Activated gamma-delta T cell (primary cell): ENCODE data around the gene INSYN1.

Source experiments
- DNase-seq: peaks from one replicate; lab custom pipeline; 2025; lab: John Stamatoyannopoulos, UW

Gene INSYN1

DNA sequence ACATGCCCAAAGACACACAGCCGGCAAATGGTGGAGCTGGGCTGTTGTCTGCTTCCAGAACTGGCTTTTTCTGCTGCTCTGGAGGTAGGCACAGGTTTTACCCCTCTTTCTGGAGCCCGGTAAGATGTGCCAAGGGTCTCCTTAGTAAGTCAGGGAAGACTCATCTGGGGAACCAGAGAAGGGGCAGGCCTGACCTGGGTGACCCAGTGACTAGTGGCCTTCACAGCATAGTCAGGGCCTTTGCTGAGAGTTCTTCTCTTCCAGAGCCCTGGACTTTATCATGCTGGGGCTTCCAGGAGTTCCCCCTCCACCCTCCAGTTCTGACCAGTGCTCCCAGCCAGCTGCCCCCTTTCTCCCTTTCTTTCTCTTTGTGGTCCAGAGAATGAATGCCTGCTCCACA, 65.8 kb downstream of the INSYN1 start:
- DNase-seq = no peak

DNA sequence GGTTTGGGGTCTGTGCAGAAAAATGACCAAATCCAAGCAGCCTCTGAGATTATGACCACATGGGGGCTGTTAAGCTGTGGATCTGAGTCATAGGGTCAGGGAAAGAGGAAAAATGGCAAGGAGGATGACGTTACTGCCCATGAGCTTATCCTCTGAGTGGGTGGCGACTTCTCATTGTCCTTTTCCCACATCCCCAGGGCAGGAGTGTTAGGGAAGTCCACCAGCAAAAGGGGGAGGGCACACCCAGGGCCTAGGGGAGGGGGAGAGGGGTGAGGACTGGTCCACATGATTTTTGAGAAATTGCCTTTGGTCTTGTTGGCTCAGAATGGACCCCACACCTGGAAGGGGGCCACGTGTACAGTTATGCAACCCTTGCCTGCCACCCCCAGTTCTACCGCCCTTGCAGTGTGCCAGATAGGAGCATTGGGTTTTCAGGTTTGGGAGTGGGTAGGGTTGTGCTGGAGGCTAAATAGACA, 66.3 kb downstream of the INSYN1 start:
- no peak for DNase-seq

DNA sequence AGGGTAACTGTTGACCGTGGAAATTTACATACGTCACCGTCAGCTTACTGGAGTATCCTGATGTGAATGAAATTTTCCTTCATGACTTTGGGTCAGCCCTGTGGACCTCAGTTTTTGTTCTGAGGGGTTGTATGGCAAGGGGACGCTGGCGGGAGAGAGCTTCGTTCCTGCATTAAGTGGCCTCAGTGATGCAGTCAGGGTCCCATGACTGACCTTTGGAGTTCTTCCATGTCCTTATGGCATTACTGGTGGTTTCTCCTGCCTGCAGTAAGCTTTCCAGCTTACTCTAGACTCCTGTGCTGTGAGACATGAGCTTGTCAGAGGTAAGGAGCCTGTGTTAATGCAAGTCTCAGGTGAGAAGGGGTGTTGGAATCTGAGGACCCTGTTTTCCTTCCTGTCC, 67.2 kb downstream of the INSYN1 start:
- no peak for DNase-seq
